IMR-90 (cell line): ENCODE data around the gene ATP1A3. TPM values are rescaled to one million over a fixed set of nuclear protein-coding genes. Genes with fewer than 3 reads are reported as not detected.

Source experiments
- ATAC-seq: fragments of 200-7000 bp; cut with Tn5 transposase; 2 replicates; pipeline ENCODE4 v1.9.1; 2020; ENCODE audit warnings: low read depth, mild to moderate bottlenecking, moderate library complexity
- BruUV-seq: library from RNA; stranded (reverse); fragments of 400-500 nt; replicated peaks from 2 replicates; lab custom pipeline; 2021; lab: Mats Ljungman, UMichigan
- CTCF ChIA-PET: fragments of 300-600 bp; formaldehyde crosslinking; extraction: SDS; loops from one replicate; lab custom pipeline; 2021; ENCODE audit warnings: antibody characterized with exemption; lab: Yijun Ruan, JAX
- POLR2A ChIA-PET: fragments of 300-600 bp; sonication (Branson Sonifier 250); formaldehyde crosslinking; loops from one replicate; lab custom pipeline; 2022; ENCODE audit warnings: antibody characterized with exemption; ENCODE audit not compliant: unreplicated experiment; lab: Charles Lee
- DNase-seq: peaks from one replicate; pipeline ENCODE4 v3.0.0; 2013
- H2AFZ ChIP-seq: replicated peaks from 2 replicates; pipeline ENCODE3; 2013; ENCODE audit warnings: low read length, mild to moderate bottlenecking; ENCODE audit not compliant: poor library complexity
- H2AK5ac ChIP-seq: 2 replicates; pipeline ENCODE4 v1.6.1; 2013; ENCODE audit warnings: low read depth, low read length, inconsistent platforms
- H2AK9ac ChIP-seq: replicated peaks from 2 replicates; pipeline ENCODE3; 2013; ENCODE audit warnings: mild to moderate bottlenecking, low read depth, low read length, moderate library complexity; ENCODE audit not compliant: poor library complexity
- H2BK120ac ChIP-seq: 2 replicates; pipeline ENCODE4 v1.6.1; 2013; ENCODE audit warnings: low read depth, low read length, inconsistent platforms
- H2BK15ac ChIP-seq: 3 replicates; pipeline ENCODE4 v1.6.1; 2013; ENCODE audit warnings: low read depth, low read length, inconsistent platforms
- H2BK20ac ChIP-seq: 2 replicates; pipeline ENCODE4 v1.6.1; 2013; ENCODE audit warnings: low read depth, mild to moderate bottlenecking, inconsistent platforms, low read length, moderate library complexity
- H2BK5ac ChIP-seq: 2 replicates; pipeline ENCODE4 v1.6.1; 2013; ENCODE audit warnings: mild to moderate bottlenecking, low read depth, low read length, inconsistent platforms; ENCODE audit not compliant: poor library complexity, severe bottlenecking
- H3K14ac ChIP-seq: replicated peaks from 2 replicates; pipeline ENCODE4 v1.6.1; 2013; ENCODE audit warnings: low read depth, low read length, inconsistent platforms
- H3K18ac ChIP-seq: 2 replicates; pipeline ENCODE4 v1.6.1; 2013; ENCODE audit warnings: low read depth, low read length, control low read depth
- H3K23ac ChIP-seq: 2 replicates; pipeline ENCODE4 v1.6.1; 2013; ENCODE audit warnings: low read depth, low read length, inconsistent platforms
- H3K27ac ChIP-seq: 2 replicates; pipeline ENCODE4 v1.5.1; 2013; ENCODE audit warnings: mild to moderate bottlenecking, control low read depth, low read length; ENCODE audit not compliant: insufficient read depth
- H3K27me3 ChIP-seq: 2 replicates; pipeline ENCODE4 v1.6.1; 2013; ENCODE audit warnings: low read length; ENCODE audit not compliant: control insufficient read depth, insufficient read depth
- H3K36me3 ChIP-seq: 2 replicates; pipeline ENCODE4 v1.6.1; 2013; ENCODE audit warnings: low read length, mixed read lengths; ENCODE audit not compliant: control insufficient read depth, insufficient read depth
- H3K4ac ChIP-seq: 2 replicates; pipeline ENCODE4 v1.6.1; 2013; ENCODE audit warnings: low read depth, low read length, inconsistent platforms
- H3K4me1 ChIP-seq: 2 replicates; pipeline ENCODE4 v1.6.1; 2013; ENCODE audit warnings: low read length, mixed read lengths; ENCODE audit not compliant: control insufficient read depth, insufficient read depth
- H3K4me2 ChIP-seq: 2 replicates; pipeline ENCODE4 v1.6.1; 2013; ENCODE audit warnings: low read depth, mild to moderate bottlenecking, control low read depth, low read length, moderate library complexity
- H3K4me3 ChIP-seq: 2 replicates; pipeline ENCODE4 v1.5.1; 2013; ENCODE audit warnings: low read depth, mild to moderate bottlenecking, control low read depth, low read length, moderate library complexity; ENCODE audit not compliant: insufficient read depth
- H3K56ac ChIP-seq: 2 replicates; pipeline ENCODE4 v1.6.1; 2013; ENCODE audit warnings: low read length, inconsistent platforms; ENCODE audit not compliant: insufficient read depth; ENCODE audit errors: extremely low read depth
- H3K79me1 ChIP-seq, 2 experiments: 2 replicates each; pipeline ENCODE4 v1.6.1; 2013; ENCODE audit warnings: low read length in 2 of 2, inconsistent platforms in 1 of 2, low read depth in 1 of 2
- H3K9ac ChIP-seq: 2 replicates; pipeline ENCODE4 v1.6.1; 2013; ENCODE audit warnings: low read depth, low read length, control low read depth
- H3K9me1 ChIP-seq: 2 replicates; pipeline ENCODE4 v1.6.1; 2013; ENCODE audit warnings: low read length, inconsistent platforms; ENCODE audit not compliant: insufficient read depth
- H3K9me3 ChIP-seq: 2 replicates; pipeline ENCODE4 v1.6.1; 2013; ENCODE audit warnings: low read length; ENCODE audit not compliant: control insufficient read depth, insufficient read depth
- H4K20me1 ChIP-seq: 2 replicates; pipeline ENCODE4 v1.6.1; 2013; ENCODE audit warnings: low read length, inconsistent platforms; ENCODE audit not compliant: insufficient read depth
- H4K5ac ChIP-seq: 2 replicates; pipeline ENCODE4 v1.6.1; 2013; ENCODE audit warnings: mild to moderate bottlenecking, low read depth, low read length, control low read depth
- H4K8ac ChIP-seq, 2 experiments: 2 replicates each; pipeline ENCODE4 v1.6.1; 2013; ENCODE audit warnings: low read depth in 2 of 2, low read length in 2 of 2, control low read depth in 1 of 2, inconsistent platforms in 1 of 2
- H4K91ac ChIP-seq: 2 replicates; pipeline ENCODE4 v1.6.1; 2013; ENCODE audit warnings: low read depth, low read length, inconsistent platforms; ENCODE audit not compliant: insufficient read depth
- CHD1 ChIP-seq: IDR thresholded peaks from 2 replicates; pipeline ENCODE4 v1.6.1; 2012; ENCODE audit warnings: low read depth, low read length, improper control_type of control experiment
- MAZ ChIP-seq: IDR thresholded peaks from 2 replicates; pipeline ENCODE4 v1.6.1; 2012; ENCODE audit warnings: low read depth, mild to moderate bottlenecking, low read length, improper control_type of control experiment, moderate library complexity, borderline replicate concordance
- RCOR1 ChIP-seq: IDR thresholded peaks from 2 replicates; pipeline ENCODE4 v1.6.1; 2012; ENCODE audit warnings: mild to moderate bottlenecking, low read length, improper control_type of control experiment; ENCODE audit not compliant: insufficient replicate concordance
- SMC3 ChIP-seq: fragments of 150-350 bp; IDR thresholded peaks from 2 replicates; pipeline ENCODE4 v1.6.1; 2016; ENCODE audit warnings: low read depth, mild to moderate bottlenecking, antibody characterized with exemption, low read length, moderate library complexity
- WGBS, 2 experiments: methylation state at CpG; one replicate each; pipeline versions ENCODE4 v1.1.5 to v1.1.7; 2013; ENCODE audit warnings: missing lambda C conversion rate in 2 of 2; ENCODE audit not compliant: insufficient read length in 1 of 2; ENCODE audit errors: extremely low coverage in 2 of 2; 5-methylcytosine and 5-hydroxymethylcytosine counted together
- dilution Hi-C: fragments of 300-500 bp; cut with HindIII; formaldehyde crosslinking; loops from one replicate; pipeline ENCODE4 v1.14.3; 2018; ENCODE audit warnings: low sequenced_read_pairs; ENCODE audit not compliant: unreplicated experiment
- in situ Hi-C: fragments of 300-500 bp; cut with MboI; formaldehyde crosslinking; loops from 3 replicates; pipeline ENCODE4 v1.14.3; 2019; ENCODE audit warnings: low sequenced_read_pairs, inconsistent platforms, mixed read lengths
- intact Hi-C: fragments of 100-400 bp; cut with micrococcal nuclease; formaldehyde crosslinking; loops from 2 replicates; pipeline ENCODE4 v1.10.0; 2022
- polyA plus RNA-seq, 3 experiments: library from polyadenylated mRNA; depleted of rRNA; stranded (reverse); fragments of >200 nt; gene quantifications; 2 replicates each; pipeline ENCODE4 v1.2.3, GENCODE V29; 2012; ENCODE audit warnings: low replicate concordance in 1 of 3
- total RNA-seq: library from RNA; depleted of rRNA; stranded (reverse); fragments of >200 nt; gene quantifications from 2 replicates; pipeline ENCODE4 v1.2.3, GENCODE V29; 2012

The ATP1A3 gene
- total and polyA plus RNA-seq, 2 of the 4 experiments (the other 2 are of a cell fraction), result under 0.01 to 0.12 TPM

DNA sequence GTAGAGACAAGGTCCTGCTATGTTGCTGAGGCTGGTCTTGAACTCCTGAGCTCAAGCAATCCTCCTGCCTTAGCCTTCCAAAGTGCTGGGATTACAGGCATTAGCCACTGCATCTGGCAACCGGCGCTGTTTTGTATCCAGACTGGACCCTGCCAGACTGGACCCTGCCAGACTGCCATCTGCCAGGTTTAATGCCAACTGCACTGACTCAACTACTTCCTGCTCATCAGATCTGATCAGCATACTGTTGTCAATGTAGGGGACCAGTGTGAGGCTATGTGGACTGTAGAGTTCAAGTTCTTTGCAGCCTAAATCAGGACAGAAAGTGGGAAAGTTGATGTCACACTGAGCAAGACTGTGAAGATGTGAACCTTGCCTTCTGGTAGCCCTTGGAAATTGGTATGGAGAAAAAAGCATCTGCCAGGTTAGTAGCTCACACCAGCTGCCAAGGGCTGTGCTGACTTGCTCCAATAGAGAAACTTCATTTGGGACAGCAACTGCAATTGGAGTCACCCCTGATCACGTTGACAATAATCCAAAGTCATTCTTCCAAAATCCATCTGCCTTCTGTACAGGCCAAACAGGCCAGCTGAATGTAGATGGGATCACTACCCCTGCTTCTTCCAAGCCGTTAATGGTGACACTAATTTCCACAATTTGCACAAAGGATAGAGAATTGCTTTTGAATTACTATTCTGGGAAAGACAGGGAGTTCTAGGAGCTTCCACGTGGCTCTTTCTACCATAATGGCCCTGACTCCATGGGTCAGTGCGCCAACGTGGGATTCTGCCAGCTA, 36.8 kb upstream of the ATP1A3 start:
- no peak for TF ChIP-seq MAZ
- TF ChIP-seq CHD1, result no peak
- no peak for TF ChIP-seq SMC3
- TF ChIP-seq RCOR1, result no peak
- Histone ChIP-seq H3K4ac (no peak overlapping the region), H3K56ac (no peak overlapping the region), H3K27ac (no peak overlapping the region), H3K79me1 (no peaks in the 10 kb centered on the region), H2AK9ac (no peak overlapping the region), H2AFZ (no peak overlapping the region), H2BK5ac (no peak overlapping the region), H3K4me2 (no peak overlapping the region), H3K18ac (no peak overlapping the region), H2BK20ac (no peak overlapping the region), H2BK15ac (no peak overlapping the region), H3K36me3 (no peaks in the 10 kb centered on the region), H3K27me3 (peaks cover 24% of the 10 kb centered on the region), H3K23ac (no peak overlapping the region), H4K5ac (no peak overlapping the region), H2AK5ac (no peak overlapping the region), H3K4me1 (no peaks in the 10 kb centered on the region), H3K14ac (no peak overlapping the region), H3K9me1 (no peaks in the 10 kb centered on the region), H4K20me1 (no peaks in the 10 kb centered on the region), H3K9me3 (no peaks in the 10 kb centered on the region), H2BK120ac (no peak overlapping the region), H4K91ac (no peak overlapping the region), H4K8ac (no peak overlapping the region), H3K4me3 (no peak overlapping the region), H3K9ac (no peak overlapping the region)
- POLR2A ChIA-PET, result interaction anchor here (0.7 kb wide), 1 partner anchor 21 kb away, joined by 4 read pairs; no protein-coding TSS in a partner anchor
- DNase-seq (no peak), ATAC-seq (no peak)
- 37% methylated on average over 2 of the region's 7 CpGs; no CpG with 5 or more reads in 1 of the 2 experiments for WGBS, 2 experiments
- BruUV-seq, result no TSS peak
- dilution Hi-C loops, result no loop called here
- CTCF ChIA-PET, result no interaction called here
- intact Hi-C loops, result loop anchor here (5.0 to 10.0 kb wide), 2 partner anchors 74 to 146 kb away; partner anchors contain the start of genes ARHGEF1 and RABAC1
- in situ Hi-C loops, result no loop called here
